Hippocampal formation (tissue), 2 donors: ENCODE data around the gene BNC2.
"Not testable (repeated sequence)": the region's sequence is repeated elsewhere in the genome, so short reads cannot be mapped to it uniquely, and the experiment has no call there.

Experiments
- DNase-seq, 2 donors: peaks; one replicate each; lab custom pipeline; 2025; lab: John Stamatoyannopoulos, UW

BNC2 gene

DNA sequence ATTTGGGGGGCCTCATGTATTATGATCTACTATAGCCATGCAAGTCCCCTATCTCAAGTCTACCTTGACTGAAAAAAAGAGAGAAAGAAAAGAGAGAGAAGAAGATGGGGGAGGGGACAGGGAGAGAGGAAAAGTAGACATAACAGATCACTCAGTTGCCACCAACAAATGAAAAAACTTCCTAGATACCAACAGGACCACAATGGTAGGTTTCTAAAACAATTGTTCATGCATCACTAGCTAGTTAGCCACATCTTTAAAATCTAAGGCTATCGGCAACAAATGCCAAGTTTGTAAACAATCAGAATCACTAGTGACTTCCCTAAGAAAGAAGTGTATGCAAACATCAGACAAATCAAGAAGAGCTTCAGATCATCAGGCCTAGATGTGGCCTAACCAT is 328.2 kb downstream of the BNC2 start:
- DNase-seq = no peak

DNA sequence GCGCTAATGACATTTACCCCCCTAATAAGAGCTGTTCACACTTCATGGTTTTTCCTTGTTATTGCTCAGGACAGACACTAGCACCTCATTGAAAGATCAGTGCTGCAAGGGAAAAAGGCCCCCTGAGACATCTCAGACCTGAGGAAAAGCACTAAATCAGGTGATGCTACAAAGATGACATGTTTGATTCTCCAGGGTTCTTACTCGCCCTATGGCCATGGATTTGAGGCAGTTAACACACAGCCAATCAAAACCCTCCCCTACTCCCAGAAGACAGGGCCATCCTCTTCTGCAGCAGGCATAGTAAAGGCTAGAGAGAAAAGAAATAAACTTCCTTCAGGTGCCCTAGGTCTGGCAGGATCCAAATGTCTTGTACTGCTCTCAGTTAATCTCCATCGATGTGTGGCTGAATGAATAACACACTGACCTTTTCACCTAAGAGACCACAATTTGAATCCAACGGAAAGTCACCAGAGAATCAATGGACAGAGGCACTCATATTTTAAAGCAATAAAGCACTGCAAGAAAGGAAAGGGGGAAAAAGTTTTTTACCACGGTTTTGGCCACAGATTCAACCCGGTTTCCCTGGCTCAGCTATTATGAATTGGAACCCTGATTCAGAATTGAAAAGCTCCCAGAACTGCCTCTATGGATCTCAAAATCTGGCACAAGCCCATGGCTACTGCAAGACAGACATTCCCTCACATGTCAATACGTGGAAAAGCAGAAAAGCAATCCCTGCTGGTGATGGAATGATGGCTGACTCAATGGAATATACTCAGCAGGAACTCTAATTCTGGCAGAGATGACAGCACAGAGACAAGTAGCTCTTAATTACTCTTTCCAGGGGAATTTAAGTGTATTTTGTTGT is 329.5 kb downstream of the BNC2 start:
- no peak for DNase-seq

DNA sequence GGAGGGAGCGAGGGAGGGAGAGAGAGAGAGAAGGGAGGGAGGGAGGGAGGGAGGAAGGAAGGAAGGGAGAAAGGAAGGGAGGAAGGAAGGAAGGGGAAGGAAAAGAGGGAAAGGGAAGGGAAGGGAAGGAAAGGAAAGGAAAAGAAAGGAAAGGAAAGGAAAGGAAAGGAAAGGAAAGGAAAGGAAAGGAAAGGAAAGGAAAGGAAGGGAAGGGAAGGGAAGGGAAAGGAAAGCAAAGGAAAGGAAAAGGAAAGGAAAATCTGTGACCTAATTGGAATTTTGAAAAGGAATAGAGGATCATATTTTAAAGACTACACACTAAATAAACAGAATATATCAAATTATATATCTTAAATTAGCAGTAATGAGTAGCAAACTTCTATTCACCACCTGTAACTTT is 330.8 kb downstream of the BNC2 start:
- not testable (repeated sequence) for DNase-seq

DNA sequence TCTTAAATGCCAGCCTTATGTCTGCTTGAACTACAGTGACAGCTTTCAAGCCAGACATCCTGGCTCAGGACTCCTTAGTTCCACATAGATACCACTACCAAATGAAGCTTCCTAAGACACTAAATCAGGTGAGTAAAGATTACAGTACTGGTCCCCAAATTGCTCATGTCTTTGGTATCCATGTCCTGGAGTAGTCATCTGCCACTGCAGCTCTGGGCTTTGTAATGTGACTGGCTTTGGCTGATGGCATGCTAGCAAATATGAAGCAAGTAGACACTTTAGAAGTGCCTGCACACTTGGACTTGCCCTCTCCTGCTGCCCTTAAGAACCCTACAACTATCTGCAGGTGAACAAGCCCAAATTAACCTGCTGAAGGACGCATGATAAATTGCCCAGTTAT is 334.9 kb downstream of the BNC2 start:
- DNase-seq = no peak

DNA sequence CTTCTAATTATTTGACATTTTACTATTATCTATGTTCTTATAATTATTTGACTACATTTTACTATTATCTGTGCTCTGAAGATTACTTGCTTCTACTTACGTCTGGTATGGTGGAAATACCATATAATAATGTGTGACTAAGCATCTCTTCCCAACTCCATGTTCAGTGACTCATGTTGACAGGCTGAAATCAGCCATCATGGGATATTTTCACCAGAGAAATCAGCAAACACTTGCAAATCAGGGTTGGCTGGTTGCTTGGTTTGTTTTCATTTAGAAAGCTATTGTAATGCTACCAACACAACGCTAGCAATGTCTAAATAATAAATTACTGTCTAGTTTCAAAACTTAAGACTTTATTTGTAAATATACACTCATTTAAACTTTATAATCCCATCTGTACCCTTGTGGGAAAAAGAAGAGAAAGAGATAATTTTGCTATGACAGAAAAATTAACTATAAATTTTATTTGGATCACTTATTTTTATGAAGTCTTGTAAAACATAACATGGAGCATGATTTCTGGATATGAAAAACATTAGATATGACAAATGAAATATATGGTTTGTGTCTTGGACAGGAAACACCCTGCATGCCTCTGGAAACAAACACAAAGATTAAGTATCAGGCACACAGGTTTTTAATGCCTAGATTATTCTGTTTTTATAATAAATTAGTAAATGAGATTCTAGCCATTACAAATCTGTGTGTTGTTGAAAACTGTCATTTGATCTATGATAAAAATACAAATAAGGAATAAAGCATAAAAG is 337.6 kb downstream of the BNC2 start:
- DNase-seq = no peak

DNA sequence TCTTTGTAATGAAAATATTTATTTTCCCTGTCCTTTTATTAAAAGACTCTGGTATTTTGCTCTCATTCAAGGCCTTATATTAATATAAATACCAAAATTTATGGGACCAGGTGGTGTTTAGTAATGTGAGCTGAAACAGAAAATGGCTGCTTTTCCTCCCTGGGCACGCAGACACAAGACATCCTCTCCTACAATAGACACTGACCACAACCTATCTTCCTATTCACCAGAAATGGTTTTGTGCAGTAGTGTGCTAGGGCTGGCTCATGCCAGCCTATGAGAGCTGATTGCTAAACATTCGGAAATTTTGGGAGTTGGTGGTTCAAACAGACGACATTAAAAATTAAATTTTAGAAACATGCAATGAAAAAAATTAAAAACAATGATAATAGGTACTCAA is 338.2 kb downstream of the BNC2 start:
- DNase-seq = no peak

DNA sequence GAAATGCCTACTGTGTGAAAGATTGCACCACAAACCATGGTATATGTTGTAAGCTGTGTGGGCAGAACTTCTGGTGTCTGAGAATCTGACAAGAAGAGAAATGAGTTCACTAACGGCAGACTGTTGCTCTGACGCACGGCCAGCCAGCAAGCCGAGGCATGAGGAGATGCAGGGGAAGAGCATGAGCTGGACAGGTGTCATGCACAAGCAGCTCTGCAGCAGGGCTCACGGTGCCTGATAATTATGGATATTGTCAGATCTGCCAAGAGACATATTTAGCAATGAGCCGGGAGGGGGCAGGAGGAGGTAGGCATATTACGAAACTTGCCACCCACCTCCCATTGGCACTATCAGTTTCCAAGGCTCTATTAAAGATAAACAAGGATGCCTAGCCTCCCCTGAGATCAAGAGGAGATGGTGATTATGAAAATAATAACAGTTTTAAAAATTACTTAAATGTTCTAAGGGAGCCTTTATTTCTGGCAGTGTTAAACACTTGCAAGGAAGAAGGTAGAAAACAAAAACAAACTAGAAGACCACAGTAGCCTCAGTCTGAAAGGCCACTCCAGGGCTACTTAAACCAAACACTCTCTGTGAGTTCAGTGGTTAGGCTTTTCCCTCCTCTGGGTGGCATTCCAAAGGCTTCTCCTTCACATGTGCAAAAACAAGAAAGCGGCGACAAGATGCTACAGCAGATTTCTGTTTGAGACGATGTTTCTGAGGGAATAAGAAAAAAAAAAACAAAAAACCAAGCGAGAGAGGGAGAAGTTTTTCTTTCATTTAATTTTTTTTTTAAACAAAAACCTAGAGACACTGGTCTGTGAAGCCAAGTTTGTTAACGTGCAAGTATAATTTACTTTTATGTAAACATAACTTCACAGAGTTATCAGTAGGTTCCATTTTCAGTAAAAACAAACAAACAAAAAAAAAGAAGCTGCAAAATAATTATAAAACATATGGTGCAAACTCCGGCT is 339.5 kb downstream of the BNC2 start:
- DNase-seq = no peak

DNA sequence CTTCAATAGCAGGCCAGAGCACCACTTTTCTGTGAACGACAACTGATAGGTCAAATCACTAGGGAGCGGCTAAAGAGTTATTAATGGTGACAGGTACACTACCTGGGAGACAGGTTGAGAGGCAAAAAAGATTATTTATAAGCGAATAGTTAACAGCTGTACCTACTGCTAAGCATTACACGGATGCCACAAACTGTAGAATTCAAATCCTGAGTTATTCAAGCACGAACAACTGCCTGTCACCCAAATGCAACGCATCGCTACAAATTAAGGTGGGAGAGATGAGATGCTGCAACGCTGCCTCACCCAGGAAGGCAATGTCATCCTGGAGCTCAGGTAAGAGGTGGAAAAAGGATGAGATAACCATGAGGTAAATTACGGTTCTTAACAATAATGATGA is 342.9 kb downstream of the BNC2 start:
- DNase-seq = no peak

DNA sequence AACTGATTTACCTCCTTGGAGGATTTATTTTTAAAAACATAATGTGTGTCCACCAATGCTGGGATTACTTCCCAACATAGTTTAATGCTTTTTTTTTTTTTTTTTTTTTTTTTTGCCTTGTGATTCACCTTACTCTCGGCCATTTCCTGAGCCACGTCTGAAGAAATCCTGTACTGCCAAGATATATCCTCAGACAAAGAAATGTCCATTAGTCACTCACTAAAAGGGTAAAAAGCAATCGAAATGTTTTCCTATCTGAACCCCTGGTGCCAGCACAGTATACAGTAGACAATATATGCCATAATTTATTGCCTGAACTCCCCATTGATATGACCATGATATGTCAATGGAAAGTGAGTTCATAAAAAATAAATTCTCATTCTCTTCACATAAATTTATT is 344.1 kb downstream of the BNC2 start:
- DNase-seq = no peak

DNA sequence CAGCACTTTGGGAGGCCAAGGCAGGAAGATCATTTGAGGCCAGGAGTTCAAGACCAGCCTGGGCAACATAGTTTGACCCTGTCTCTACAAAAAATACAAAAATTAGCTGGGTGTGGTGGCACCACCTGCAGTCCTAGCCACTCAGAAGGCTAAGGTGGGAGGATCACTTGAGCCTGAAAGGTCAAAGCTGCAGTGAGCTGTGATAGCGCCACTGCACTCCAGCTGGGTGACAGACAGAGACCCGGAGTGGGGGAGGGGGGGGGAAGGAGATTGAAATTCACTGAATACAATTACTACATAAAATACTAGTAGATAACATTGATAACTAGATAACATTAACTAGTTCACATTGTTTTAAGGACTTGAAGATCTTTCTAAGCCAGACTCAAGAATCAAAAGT is 345.6 kb downstream of the BNC2 start:
- DNase-seq = no peak

DNA sequence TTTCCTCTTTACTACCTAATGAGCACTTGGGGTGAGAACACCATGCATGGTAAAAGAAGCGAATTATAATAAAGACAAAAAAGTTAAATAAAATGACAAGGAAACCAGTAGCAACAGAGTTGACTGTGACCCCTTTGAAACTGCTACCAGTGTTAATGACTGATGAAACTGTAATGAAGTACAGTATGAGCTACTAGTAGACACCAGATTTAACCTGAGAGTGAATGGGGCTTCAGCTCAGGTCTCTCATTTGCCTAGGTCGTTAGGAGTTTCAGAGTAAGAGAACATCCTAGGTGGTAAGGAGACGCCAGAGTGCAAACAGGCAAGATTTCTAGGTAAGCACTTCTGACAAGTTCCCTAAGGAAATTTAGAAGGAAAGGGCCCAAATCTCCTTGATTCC is 346.4 kb downstream of the BNC2 start:
- no peak for DNase-seq

DNA sequence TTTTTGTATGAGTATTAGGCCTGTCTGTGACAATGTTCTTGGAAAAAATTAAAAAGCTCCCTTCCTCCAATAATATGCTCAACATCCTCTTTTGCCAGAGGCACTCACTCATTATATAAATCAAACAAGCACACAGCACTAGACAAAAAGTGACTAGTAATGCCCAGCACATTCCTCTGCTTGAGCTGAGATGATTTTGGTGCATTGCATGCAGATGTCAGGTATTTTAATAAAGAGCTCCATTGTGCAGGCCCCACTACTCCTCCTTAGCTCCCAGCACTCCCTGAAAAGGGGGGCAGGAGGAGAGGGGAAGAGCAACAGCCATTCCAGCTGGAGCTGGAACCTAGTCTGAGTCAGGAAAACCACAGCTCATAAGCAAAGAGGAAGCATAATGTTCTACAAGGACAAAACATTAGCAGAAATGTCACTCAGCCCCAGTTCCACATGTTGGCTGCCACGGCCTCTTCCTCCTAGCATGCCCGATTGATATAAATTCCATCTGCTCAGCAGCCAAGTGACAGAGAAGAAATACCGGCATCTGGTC is 348.5 kb downstream of the BNC2 start:
- no peak for DNase-seq

DNA sequence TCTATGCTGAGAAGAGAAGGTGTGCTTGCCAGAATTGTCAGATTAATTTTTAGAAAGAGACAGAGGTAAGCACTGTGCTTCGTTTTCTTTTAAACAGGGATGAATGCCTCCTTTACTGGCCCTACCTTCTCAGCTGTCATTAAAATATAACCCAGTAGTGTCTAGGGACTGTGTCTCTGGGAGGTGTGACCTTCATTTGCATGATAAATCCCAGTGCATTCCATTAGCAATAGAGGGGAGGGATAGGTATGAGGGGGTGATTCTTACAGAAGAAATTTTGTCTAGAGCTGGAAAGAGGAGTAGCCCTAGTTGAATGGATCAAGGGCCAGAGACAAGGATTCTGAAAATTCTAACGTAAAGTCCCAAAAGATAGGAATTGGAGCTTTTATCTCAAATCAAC is 351.5 kb downstream of the BNC2 start:
- no peak for DNase-seq

DNA sequence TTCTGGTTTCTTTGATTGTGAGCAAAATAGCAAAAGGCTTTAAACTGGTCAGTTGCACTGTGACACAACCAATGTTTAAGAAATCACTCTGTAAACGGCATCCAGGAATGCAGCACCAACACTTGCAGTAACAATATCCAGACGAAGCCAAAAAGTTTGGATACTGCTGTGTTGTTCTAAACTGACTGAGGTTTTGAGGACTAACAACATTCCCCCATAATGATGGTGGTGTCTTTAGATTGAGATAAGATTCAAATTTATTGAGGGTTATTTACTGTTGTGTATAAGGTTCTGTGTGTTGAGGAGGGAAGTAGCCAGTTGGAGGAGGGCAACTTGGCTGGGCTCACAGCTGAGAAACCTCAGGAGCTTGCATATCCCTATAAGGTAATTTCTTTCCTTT is 353.6 kb downstream of the BNC2 start:
- DNase-seq = no peak

DNA sequence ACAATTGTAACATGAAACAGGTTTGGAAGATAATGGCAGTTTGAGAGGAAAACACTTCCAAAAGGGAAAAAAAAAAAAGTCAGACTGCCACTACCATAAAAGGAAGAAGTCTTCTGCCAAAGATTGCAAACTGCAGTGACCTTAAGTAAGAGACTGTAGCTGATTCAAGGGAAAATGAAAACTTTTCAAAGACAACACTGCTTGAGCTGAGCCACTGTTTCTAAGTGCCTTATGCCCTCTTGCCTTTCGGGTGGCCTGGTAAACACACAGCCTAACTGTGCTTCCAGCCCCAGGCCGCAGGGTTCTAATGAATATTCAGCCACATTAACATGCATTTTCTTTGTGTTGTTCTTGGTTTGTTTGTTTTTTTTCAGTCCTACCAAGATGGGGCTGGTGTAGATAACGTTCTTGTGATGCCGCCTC is 354.6 kb downstream of the BNC2 start:
- no peak for DNase-seq

DNA sequence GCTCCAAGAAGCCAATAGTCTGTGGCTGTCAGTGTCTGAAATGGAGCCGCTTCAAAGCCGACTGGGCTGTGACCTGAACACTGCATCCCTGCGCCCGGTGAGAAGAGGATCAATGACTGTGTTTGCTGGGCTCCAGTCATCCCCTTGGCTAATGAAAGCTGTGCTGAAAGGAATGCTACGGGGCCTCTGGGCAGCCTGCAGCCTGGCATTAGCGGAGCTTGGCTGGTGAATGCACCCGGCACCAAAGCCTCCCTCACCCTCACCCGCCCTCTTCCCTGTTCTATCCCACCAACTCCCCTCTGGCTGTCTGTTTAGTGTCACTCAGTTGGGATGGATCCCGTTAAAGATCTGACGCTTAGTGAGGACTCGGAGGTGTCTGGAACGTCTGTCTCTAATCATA is 355.3 kb downstream of the BNC2 start:
- DNase-seq = no peak

DNA sequence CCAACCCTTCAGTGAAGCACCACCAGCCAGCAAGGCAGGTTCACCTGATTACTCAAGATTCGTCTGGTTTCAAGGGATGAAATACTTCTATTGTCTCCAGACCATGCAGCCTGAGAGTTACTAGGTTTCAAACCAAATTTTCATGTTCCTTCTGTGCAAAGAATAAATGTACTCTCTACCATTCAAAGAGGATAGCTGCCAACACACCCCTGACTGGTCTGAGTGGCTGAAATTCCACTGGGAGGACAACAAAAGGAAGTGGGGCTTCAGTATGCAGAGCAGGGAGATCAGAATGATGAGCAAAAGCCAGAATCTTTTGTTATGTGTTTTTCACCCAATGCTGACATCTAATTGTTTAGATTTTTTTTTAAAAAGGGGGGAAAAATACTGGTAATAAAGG is 356.3 kb downstream of the BNC2 start:
- DNase-seq = no peak

DNA sequence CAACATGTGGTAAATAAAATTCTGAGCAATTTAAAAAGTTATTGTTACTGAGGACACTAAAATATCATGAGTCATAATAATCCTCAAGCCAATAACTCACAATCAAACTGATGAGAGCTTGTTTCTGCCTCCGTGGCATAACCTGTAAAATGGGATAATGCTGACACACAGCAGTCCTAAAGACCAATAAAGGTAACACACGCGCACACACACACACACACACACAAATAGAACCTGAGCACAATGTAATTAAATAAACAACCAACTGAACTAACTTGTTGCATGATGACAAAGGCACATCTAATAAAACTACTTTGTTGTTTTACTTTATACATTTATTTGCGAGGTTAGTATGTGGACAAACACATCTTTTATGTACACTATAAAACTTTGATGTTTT is 358.2 kb downstream of the BNC2 start:
- DNase-seq = no peak

DNA sequence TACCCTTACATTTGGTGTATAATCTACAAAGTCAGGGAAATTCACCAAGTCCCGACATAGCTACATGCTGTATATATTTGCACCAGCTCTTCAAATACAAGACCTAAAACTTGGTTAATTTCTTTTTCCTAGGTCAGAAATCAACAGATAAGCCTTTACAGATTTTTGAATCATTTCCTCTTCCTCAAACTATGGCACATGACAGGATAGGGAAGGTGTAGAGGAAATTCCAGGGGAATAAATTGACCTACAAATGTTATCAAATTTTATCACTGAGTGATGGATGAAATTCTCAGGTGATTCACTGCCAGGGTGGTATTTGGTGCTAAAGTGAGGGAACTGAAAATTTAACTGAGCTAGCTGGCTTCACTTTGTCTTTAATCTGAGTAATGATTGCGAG is 360.0 kb downstream of the BNC2 start:
- no peak for DNase-seq

DNA sequence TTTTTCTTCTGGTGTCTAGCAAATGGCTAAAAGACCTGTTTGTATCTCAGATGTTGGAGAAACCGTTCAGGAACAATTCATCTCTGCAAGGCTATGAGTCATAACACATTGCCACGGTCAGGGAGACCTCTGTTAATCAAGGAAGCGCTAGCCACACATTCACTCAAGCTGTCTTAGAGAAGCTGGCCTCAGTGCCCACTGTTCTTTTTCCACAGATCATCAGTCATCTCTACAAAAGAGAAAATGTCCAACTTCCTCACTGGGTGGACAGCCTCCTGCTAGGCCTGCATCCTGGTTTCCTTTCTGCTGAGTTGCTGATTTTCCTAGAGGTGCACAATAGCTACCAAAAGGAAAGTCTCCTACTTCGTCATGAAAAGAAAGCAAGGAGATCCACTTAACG is 360.5 kb downstream of the BNC2 start:
- no peak for DNase-seq

DNA sequence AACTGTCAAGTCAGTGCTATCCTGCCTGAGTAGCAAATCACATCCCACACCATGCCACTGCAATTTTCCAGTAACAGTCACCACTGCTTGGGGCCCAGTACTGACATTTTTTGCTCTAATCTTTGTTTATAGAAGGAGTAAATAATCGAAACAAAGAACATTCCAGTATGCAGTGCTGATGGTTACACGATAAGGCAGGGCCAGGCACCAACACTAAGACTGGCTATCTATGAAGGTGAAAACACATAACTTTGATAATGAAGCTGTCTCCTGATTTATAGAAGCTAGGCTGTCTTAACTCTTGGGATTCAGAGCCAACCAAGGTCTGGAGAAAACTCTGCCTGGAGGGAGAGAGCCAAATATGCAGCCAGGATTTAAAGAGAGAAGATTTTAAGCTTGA is 365.3 kb downstream of the BNC2 start:
- no peak for DNase-seq

DNA sequence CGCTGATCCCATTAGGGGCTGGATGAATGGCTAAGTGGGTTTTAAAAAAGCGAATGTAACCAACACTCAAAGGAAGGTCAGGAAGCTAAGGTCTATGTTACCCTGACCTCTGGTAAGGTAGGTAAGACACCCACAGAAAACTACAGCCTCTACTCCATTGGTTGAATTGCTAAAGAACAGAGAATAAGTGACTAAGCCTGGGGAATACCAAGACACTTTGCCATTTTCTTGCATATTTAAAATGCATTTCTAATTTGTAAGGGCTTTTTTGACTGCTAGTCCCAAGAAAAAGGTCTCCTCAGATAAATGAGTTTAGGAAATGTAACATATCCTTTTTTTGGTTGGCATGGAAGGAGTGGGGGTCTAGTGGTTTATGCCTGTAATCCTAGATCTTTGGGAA is 368.7 kb downstream of the BNC2 start:
- DNase-seq = no peak
